H9 (cell line): ENCODE data around the gene MRPL52. TPM values are rescaled to one million over a fixed set of nuclear protein-coding genes. Genes with fewer than 3 reads are reported as not detected.

ENCODE experiments used
- DNase-seq: peaks from one replicate; pipeline ENCODE4 v3.0.0-alpha.2; 2017
- H2AFZ ChIP-seq: one replicate; pipeline ENCODE4 v1.6.1; 2013; ENCODE audit warnings: mild to moderate bottlenecking, low read length, control low read depth, moderate library complexity
- H2AK5ac ChIP-seq: 2 replicates; pipeline ENCODE4 v1.6.1; 2013; ENCODE audit warnings: low read length, control low read depth, mixed read lengths; ENCODE audit not compliant: insufficient read length
- H2BK120ac ChIP-seq: one replicate; pipeline ENCODE4 v1.6.1; 2013; ENCODE audit warnings: low read depth, mild to moderate bottlenecking, low read length, control low read depth, inconsistent platforms; ENCODE audit not compliant: poor library complexity, severe bottlenecking
- H2BK12ac ChIP-seq: 2 replicates; pipeline ENCODE4 v1.6.1; 2013; ENCODE audit warnings: low read length, control low read depth, mixed read lengths, low read depth; ENCODE audit not compliant: insufficient read length
- H2BK15ac ChIP-seq: 2 replicates; pipeline ENCODE4 v1.6.1; 2013; ENCODE audit warnings: low read depth, low read length, control low read depth
- H2BK20ac ChIP-seq: one replicate; pipeline ENCODE4 v1.6.1; 2013; ENCODE audit warnings: low read depth, mild to moderate bottlenecking, low read length, control low read depth, inconsistent platforms; ENCODE audit not compliant: poor library complexity, severe bottlenecking
- H2BK5ac ChIP-seq: 2 replicates; pipeline ENCODE4 v1.6.1; 2013; ENCODE audit warnings: low read length, control low read depth, mixed read lengths; ENCODE audit not compliant: insufficient read length
- H3K14ac ChIP-seq: 2 replicates; pipeline ENCODE4 v1.6.1; 2013; ENCODE audit warnings: low read length, control low read depth; ENCODE audit not compliant: insufficient read depth
- H3K18ac ChIP-seq: 2 replicates; pipeline ENCODE4 v1.6.1; 2013; ENCODE audit warnings: low read depth, mild to moderate bottlenecking, mixed read lengths, low read length, control low read depth; ENCODE audit not compliant: insufficient read length
- H3K23ac ChIP-seq: 2 replicates; pipeline ENCODE4 v1.6.1; 2013; ENCODE audit warnings: low read length, control low read depth, mixed read lengths, low read depth; ENCODE audit not compliant: insufficient read length
- H3K23me2 ChIP-seq: 2 replicates; pipeline ENCODE4 v1.6.1; 2013; ENCODE audit warnings: low read depth, mild to moderate bottlenecking, mixed read lengths, low read length, control low read depth; ENCODE audit not compliant: insufficient read length, poor library complexity, severe bottlenecking
- H3K27ac ChIP-seq: 2 replicates; pipeline ENCODE4 v1.5.1; 2013; ENCODE audit warnings: low read length, control low read depth, mixed read lengths, low read depth; ENCODE audit not compliant: insufficient read length
- H3K27me3 ChIP-seq: 2 replicates; pipeline ENCODE4 v1.6.1; 2013; ENCODE audit warnings: low read length, control low read depth, inconsistent platforms; ENCODE audit not compliant: insufficient read depth
- H3K4ac ChIP-seq: 2 replicates; pipeline ENCODE4 v1.6.1; 2013; ENCODE audit warnings: low read depth, mild to moderate bottlenecking, control low read depth, inconsistent platforms, low read length, moderate library complexity
- H3K4me1 ChIP-seq: 2 replicates; pipeline ENCODE4 v1.6.1; 2013; ENCODE audit warnings: low read length, control low read depth, inconsistent platforms; ENCODE audit not compliant: insufficient read depth
- H3K4me2 ChIP-seq: 2 replicates; pipeline ENCODE4 v1.6.1; 2013; ENCODE audit warnings: low read length, control low read depth, mixed read lengths; ENCODE audit not compliant: insufficient read length, insufficient read depth
- H3K56ac ChIP-seq: 2 replicates; pipeline ENCODE4 v1.6.1; 2013; ENCODE audit warnings: low read depth, mild to moderate bottlenecking, mixed read lengths, low read length, control low read depth; ENCODE audit not compliant: insufficient read length
- H3K79me1 ChIP-seq: 2 replicates; pipeline ENCODE4 v1.6.1; 2013; ENCODE audit warnings: low read depth, mild to moderate bottlenecking, moderate library complexity, low read length, control low read depth, inconsistent platforms; ENCODE audit not compliant: insufficient read depth, poor library complexity, severe bottlenecking
- H3K79me2 ChIP-seq: 2 replicates; pipeline ENCODE4 v1.6.1; 2013; ENCODE audit warnings: low read length, control low read depth, inconsistent platforms; ENCODE audit not compliant: insufficient read depth
- H3K9ac ChIP-seq: 2 replicates; pipeline ENCODE4 v1.6.1; 2013; ENCODE audit warnings: low read length, control low read depth, mixed read lengths; ENCODE audit not compliant: insufficient read length; ENCODE audit errors: extremely low read depth
- H3K9me3 ChIP-seq: one replicate; pipeline ENCODE4 v1.6.1; 2013; ENCODE audit warnings: low read depth, low read length, inconsistent platforms; ENCODE audit not compliant: control insufficient read depth
- H3T11ph ChIP-seq: one replicate; pipeline ENCODE4 v1.6.1; 2013; ENCODE audit warnings: mild to moderate bottlenecking, low read length, control low read depth, inconsistent platforms
- H4K20me1 ChIP-seq: one replicate; pipeline ENCODE4 v1.6.1; 2013; ENCODE audit not compliant: control insufficient read depth, insufficient read length, insufficient read depth
- H4K5ac ChIP-seq: 2 replicates; pipeline ENCODE4 v1.6.1; 2013; ENCODE audit warnings: low read depth, mild to moderate bottlenecking, mixed read lengths, low read length, control low read depth; ENCODE audit not compliant: insufficient read length
- H4K8ac ChIP-seq: replicated peaks from 2 replicates; pipeline ENCODE4 v1.6.1; 2013; ENCODE audit warnings: low read length, control low read depth, mixed read lengths, low read depth; ENCODE audit not compliant: insufficient read length
- H4K91ac ChIP-seq: 2 replicates; pipeline ENCODE4 v1.6.1; 2013; ENCODE audit warnings: low read depth, mild to moderate bottlenecking, moderate library complexity, mixed read lengths, low read length, control low read depth; ENCODE audit not compliant: insufficient read length
- H3K27ac Mint-ChIP-seq, 3 experiments: 2 replicates in 2 of 3; 3 replicates in 1 of 3; pipeline ENCODE4 v1.8.0; 2020 to 2021; ENCODE audit warnings: mixed read lengths in 3 of 3, mild to moderate bottlenecking in 1 of 3, moderate library complexity in 1 of 3
- H3K27me3 Mint-ChIP-seq: 2 replicates; pipeline ENCODE4 v1.8.0; 2021; ENCODE audit warnings: low read depth, mild to moderate bottlenecking, moderate library complexity, mixed read lengths
- H3K36me3 Mint-ChIP-seq, 3 experiments: 2 replicates in 2 of 3; 3 replicates in 1 of 3; pipeline ENCODE4 v1.8.0; 2020 to 2021; ENCODE audit warnings: low read depth in 3 of 3, mixed read lengths in 3 of 3; ENCODE audit not compliant: insufficient read depth in 1 of 3
- H3K4me1 Mint-ChIP-seq, 2 experiments: 2 replicates each; pipeline ENCODE4 v1.8.0; 2020; ENCODE audit warnings: mixed read lengths in 2 of 2
- H3K4me3 Mint-ChIP-seq, 2 experiments: 2 replicates in 1 of 2; 3 replicates in 1 of 2; pipeline ENCODE4 v1.8.0; 2020 to 2021; ENCODE audit warnings: mild to moderate bottlenecking in 2 of 2, mixed read lengths in 2 of 2, moderate library complexity in 1 of 2
- H3K9me3 Mint-ChIP-seq, 2 experiments: 2 replicates in 1 of 2; 3 replicates in 1 of 2; pipeline ENCODE4 v1.8.0; 2020; ENCODE audit warnings: mild to moderate bottlenecking in 2 of 2, mixed read lengths in 2 of 2, moderate library complexity in 1 of 2
- WGBS: extraction: QIAGEN DNeasy Blood & Tissue Kit; methylation state at CpG from one replicate; pipeline ENCODE4 v1.1.7; 2013; ENCODE audit warnings: missing lambda C conversion rate, low lambda C conversion rate, mixed read lengths; ENCODE audit not compliant: insufficient read length; ENCODE audit errors: extremely low coverage; 5-methylcytosine and 5-hydroxymethylcytosine counted together
- total RNA-seq: library from RNA; stranded (reverse); gene quantifications from 2 replicates; pipeline ENCODE4 v1.2.1, GENCODE V29; 2021
- TF ChIP-seq, protein P1 (sequence below): fragments of 200-600 bp; sonication (generic); conservative IDR thresholded peaks from 3 replicates; pipeline ENCODE4 v1.8.0; 2021; ENCODE audit warnings: antibody characterized with exemption, mild to moderate bottlenecking

Gene MRPL52
- total RNA-seq, 1 experiment from 2014 or later, result 190 TPM

DNA sequence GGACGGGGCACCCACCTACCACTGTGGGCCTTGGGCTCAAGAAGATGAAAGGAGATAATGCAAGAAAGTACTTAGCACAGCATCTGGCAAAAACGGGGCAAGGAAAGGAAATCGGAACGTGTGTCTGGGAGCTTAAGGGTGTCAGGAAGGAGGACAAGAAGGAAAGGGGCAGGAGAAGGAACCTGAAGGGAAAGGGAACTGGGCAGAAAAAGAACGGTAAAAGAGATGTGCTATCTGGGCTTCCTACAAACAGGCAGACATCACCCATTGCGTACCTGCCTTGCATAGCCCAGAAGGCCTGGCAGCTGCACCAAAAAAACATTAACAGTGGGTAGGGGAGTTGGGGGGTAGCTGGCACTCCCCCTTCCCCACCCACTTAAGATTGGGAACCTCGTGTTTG, 52.4 kb downstream of the MRPL52 start:
- H3K27me3 Mint-ChIP-seq, result peaks cover 35% of the 10 kb centered on the region
- H3K79me2 ChIP-seq, result no peaks in the 10 kb centered on the region
- H2BK15ac ChIP-seq, result no peak overlapping the region
- no peak overlapping the region for H3K18ac ChIP-seq
- TF ChIP-seq, protein P1, sequence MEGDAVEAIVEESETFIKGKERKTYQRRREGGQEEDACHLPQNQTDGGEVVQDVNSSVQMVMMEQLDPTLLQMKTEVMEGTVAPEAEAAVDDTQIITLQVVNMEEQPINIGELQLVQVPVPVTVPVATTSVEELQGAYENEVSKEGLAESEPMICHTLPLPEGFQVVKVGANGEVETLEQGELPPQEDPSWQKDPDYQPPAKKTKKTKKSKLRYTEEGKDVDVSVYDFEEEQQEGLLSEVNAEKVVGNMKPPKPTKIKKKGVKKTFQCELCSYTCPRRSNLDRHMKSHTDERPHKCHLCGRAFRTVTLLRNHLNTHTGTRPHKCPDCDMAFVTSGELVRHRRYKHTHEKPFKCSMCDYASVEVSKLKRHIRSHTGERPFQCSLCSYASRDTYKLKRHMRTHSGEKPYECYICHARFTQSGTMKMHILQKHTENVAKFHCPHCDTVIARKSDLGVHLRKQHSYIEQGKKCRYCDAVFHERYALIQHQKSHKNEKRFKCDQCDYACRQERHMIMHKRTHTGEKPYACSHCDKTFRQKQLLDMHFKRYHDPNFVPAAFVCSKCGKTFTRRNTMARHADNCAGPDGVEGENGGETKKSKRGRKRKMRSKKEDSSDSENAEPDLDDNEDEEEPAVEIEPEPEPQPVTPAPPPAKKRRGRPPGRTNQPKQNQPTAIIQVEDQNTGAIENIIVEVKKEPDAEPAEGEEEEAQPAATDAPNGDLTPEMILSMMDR, result no peak
- H2AFZ ChIP-seq, result no peak overlapping the region
- no peak overlapping the region for H2BK20ac ChIP-seq
- H2BK12ac ChIP-seq, result no peak overlapping the region
- no peaks in the 10 kb centered on the region for H3K9me3 ChIP-seq
- no peak overlapping the region for H4K91ac ChIP-seq
- H4K20me1 ChIP-seq, result no peaks in the 10 kb centered on the region
- no peak overlapping the region for H2BK5ac ChIP-seq
- H3K27ac ChIP-seq, result no peak overlapping the region
- H3K14ac ChIP-seq, result peak overlapping the region; percentile 13; the same call in 1 of the 2 replicates
- no peaks in the 10 kb centered on the region for H3K79me1 ChIP-seq
- no peak overlapping the region for H3K4ac ChIP-seq
- no peak overlapping the region for H3K9ac ChIP-seq
- H3T11ph ChIP-seq, result no peak overlapping the region
- no peak overlapping the region for H4K8ac ChIP-seq
- peak overlapping the region in 1 of 2 experiments; percentile 46; a peak in 2 of 5 replicates for H3K4me3 Mint-ChIP-seq
- H3K9me3 Mint-ChIP-seq, result no peaks in the 10 kb centered on the region; a peak in 1 of 5 replicates
- no peak for DNase-seq
- H3K23ac ChIP-seq, result no peak overlapping the region
- H2AK5ac ChIP-seq, result no peak overlapping the region
- no peak overlapping the region for H2BK120ac ChIP-seq
- H3K4me2 ChIP-seq, result no peak overlapping the region
- H4K5ac ChIP-seq, result no peak overlapping the region
- peaks cover 3 to 11% (median 6%) of the 10 kb centered on the region in 3 experiments; a peak in 5 of 7 replicates for H3K36me3 Mint-ChIP-seq
- no peak overlapping the region for H3K56ac ChIP-seq
- peaks cover 29 to 33% of the 10 kb centered on the region in 2 experiments for H3K4me1 Mint-ChIP-seq
- no peak overlapping the region; a peak in 2 of 7 replicates for H3K27ac Mint-ChIP-seq
- no peaks in the 10 kb centered on the region; the same call in 1 of the 2 replicates for H3K4me1 ChIP-seq
- peaks cover 12% of the 10 kb centered on the region for H3K23me2 ChIP-seq
- WGBS, result no CpG with 5 or more reads among the region's 7 CpGs
- peaks cover 3% of the 10 kb centered on the region; the same call in 1 of the 2 replicates for H3K27me3 ChIP-seq
